Kasumi-1 (cell line): Measurements from ENCODE around the gene CNST.

ENCODE experiments used
- DNase-seq, 2 experiments: peaks; one replicate each; lab custom pipeline; 2025; lab: John Stamatoyannopoulos, UW

Gene CNST

GRCh38 chr1:246554201-246554600 is 12.1 kb upstream of the CNST start:
- DNase-seq: no peak

DNA sequence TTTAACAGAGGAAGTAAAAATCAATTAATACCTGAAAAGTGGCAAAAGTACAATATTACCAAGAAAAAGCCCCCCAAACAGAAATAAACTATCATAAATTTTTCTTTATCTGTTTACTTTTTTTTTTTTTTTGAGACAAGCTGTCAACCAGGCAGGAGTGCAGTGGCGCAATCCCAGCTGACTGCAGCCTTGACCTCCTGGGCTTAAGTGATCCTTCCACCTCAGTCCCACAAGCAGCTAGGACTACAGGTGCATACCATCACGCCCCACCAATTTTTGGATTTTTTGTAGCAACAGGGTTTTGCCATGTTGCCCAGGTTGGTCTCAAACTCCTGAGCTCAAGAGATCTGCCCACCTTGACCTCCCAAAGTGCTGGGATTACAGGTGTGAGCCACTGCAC is 8.2 kb upstream of the CNST start:
- DNase-seq: no peak

GRCh38 chr1:246559310-246559709 is 6.9 kb upstream of the CNST start:
- no peak for DNase-seq

DNA sequence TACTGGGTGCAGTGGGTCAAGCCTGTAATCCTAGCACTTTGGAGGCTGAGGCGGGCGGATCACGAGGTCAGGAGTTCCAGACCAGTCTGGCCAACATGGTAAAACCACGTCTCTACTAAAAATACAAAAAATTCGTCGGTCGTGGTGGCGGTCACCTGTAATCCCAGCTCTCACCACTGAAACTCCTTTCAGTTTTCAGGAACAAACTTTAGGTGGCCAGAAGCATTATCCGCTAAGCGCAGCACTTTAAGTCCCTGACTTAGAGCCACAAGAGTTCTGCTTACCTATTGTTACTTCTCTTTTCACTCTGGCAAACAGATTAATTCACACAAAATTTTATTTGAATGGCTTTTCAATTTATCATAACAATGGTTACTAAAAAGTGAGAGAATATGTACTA is 5.4 kb upstream of the CNST start:
- peak in 1 of 2 experiments; percentile 21 for DNase-seq

DNA sequence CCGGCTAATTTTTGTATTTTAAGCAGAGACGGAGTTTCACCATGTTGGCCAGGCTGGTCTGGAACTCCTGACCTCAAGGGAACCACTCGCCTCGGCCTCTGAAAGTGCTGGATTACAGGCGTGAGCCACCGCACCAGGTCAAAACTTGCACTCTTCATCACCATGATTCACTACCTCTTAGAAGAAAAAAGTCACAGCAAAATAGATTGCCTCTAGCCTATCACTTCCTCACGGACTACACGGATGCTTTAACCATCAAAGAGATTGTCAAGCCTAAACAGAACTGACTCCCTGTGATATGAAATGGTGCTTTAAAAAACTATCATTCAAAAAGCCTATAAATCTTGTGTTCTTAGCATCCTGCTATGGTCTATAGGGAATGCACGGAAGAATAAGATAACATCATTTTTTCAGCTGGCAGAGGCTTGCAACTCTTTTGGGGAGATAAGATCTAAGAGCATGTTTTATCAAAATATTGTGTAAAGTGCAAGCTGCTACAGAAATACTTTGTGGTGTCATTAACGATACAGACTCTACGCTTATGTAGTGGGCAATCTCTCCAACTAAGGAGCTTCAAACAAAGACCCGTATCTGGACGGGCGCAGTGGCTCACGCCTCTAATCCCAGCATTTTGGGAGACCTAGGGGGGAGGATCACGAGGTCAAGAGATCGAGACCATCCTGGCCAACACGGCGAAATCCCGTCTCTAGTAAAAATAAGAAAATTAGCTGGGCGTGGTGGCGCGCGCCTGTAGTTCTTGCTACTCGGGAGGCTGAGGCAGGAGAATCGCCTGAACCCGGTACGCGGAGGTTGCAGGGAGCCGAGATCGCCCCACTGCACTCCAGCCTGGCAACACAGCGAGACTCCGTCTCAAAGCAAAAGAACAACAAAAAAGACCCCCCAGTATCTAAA is 1.2 kb upstream of the CNST start:
- no peak for DNase-seq

- peak in 1 of 2 experiments; percentile 51 for DNase-seq
Measured at GRCh38 chr1:246565751-246566127, 517 bp upstream of the CNST start.

DNA sequence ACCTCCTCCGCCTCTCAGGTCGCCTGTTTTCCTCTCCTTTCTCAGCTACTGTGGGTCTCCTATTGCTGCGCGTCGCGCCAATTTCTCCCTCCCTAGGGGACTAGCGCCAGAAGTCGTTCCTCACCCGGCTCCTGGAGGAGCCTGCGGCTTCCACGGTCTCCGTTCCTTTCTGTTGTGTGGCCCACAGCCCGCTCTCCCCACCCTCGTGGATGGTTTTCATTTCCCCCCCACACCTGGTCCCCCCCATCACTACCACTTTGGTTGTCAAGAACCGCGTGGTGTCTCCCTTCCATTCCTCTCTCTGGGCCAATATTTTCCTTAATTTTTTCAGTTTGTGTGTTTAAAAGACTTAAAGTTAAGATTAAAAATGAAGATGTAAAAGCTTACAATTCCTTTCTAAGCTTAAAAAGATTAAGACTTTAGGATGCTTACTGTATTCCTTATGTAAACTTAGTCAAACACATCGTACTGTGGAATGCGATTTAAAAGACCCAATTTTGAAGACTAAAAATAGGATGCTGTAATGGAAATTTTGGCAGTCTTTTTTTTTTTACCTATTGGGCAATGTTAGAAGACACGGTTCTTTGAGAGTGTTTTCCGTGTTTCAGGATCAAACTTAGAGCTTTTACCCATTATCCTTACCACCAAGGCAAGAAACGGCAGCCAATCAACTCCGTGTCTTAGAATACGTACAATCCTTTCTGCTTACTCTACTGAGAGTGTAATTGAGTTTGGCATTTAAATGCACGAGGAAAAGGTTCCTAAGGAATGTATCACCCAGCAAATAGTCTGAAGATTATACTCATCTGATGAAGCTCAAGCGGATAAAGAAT is 773 bp downstream of the CNST start:
- DNase-seq: peak; percentile 62 to 63

DNA sequence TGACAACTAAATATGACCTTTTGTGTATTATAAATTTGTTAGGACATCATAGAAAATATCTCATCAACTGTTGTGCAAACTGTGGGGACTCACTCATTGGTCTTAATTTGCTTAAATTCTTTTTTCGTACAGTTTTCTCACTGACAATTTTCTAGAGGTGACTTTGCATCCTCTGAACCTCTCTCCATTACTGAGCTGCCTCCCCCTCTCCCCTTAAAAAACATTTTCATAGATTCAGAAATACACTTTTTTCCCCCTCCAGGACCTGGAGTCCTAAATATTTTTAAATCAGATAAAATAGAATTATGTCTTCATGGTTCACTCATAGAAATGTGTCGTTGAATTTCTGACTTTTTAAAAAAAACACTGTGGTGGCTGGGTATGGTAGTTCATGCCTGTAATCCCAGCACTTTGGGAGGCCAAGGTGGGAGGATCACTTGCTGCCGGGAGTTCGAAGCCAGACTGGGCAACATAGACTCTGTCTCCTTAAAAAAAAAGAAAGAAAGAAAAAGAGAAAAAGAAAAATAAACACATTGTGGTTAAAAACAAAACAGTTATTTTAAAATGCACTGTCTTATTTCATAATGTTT is 1.5 kb downstream of the CNST start:
- DNase-seq: no peak

DNA sequence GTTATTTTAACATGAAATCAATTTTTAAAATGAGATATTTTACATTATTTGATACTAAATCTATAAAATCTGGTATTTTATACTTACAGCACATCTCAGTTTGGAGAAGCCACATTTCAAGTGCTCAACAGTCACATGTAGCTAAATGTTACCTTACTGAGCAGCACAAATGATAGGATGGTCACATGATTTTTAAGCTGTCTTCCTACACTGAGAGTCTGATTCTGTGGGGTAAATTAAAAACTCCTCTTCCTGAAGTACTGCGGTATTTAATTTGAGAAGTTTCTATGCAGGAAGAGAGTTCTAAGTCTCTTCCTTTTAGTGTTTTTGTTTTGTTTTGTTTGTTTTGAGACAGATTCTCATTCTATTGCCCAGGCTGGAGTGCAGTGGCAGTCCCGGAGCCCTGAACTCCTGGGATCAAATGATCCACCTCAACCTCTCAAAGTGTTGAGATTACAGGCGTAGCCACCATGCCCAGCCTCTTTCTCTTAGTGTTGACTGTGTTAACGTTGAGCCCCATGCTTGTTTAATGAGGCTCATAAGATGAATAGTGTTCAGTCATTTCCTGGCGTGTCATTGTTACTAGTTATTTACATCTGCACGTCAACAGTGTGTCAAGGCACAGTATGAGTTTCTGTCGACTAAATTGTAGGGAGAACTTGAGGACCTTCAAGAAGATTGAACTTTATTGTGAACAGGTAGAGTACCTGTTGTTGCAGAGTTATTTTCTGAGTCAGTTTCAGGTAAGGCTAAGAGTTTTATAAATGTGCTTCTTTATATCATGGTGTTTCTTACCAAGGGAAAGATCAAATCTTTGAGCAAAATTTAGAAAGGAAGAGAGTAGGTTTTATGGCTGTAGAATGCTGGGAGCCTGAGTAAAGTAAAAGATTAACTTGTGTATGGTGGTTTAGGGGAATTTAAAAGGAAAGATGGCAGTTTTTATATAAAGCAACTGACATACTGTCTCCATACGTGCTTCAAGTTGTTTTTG is 3.3 kb downstream of the CNST start:
- DNase-seq: no peak

GRCh38 chr1:246571309-246571708 is 5.1 kb downstream of the CNST start:
- peak; percentile 71 to 75 for DNase-seq

GRCh38 chr1:246571953-246572352 is 5.7 kb downstream of the CNST start:
- no peak for DNase-seq

DNA sequence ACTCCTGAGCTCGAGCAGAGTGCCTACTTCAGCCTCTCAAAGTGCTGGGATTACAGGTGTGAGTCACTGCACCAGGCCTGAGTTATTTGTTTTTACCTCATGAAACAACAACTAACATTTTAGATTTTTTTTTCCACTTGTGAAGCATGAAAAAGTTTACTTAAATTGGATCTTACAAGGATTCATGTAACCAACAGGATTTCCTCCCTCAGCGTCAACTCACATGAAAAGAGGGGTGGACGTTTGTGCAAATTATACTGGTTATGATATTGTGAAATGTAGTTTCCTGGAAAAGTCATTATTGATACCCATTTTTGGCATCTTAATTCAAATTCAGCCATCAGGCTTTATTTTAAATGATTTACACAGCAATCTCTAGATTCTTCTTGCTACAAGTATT is 6.5 kb downstream of the CNST start:
- DNase-seq: peak; percentile 36 to 44

- peak; percentile 55 to 57 for DNase-seq
Measured at GRCh38 chr1:246573491-246573890, 7.2 kb downstream of the CNST start.

- no peak for DNase-seq
Measured at GRCh38 chr1:246576709-246577032, 10.4 kb downstream of the CNST start.

- DNase-seq: peak in 1 of 2 experiments; percentile 20
Measured at GRCh38 chr1:246577082-246577719, 10.9 kb downstream of the CNST start.

DNA sequence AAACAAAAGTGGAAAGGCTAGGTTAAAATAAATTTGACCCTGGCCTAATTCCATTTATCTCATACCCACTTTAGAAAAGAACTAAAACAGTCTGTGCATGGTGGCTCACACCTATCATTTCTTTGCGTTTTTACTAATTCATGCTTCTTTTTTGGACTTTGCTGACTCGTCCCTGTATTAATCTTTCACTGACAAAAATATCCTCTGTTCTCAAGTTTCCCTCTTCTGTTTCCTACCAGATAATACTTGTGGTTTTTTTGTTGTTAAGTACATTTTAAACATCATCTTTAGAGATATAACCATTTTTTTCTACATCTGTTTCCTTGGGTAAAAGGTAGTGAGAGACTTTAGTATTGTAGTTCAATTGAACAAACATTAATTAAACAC is 11.5 kb downstream of the CNST start:
- DNase-seq: peak; percentile 72 to 73

DNA sequence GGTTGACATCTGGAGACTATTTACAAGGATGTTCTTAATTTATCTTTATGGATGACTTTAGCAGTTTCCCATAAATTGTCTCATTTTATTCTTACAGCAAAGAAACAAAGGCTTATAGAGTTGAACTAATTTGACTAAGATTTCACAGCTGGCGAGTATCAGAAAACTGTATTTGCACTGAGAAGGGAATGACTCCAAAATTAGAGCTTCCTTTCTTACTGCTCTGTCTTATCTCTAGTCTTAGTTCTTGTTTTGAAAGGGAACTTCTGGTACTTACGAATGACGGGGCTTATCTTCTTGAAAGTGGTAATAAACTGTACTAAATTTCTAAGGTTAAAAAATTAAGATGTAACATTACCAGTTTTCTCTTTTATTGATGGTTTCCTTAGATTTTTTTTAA is 13.6 kb downstream of the CNST start:
- peak; percentile 73 to 76 for DNase-seq

DNA sequence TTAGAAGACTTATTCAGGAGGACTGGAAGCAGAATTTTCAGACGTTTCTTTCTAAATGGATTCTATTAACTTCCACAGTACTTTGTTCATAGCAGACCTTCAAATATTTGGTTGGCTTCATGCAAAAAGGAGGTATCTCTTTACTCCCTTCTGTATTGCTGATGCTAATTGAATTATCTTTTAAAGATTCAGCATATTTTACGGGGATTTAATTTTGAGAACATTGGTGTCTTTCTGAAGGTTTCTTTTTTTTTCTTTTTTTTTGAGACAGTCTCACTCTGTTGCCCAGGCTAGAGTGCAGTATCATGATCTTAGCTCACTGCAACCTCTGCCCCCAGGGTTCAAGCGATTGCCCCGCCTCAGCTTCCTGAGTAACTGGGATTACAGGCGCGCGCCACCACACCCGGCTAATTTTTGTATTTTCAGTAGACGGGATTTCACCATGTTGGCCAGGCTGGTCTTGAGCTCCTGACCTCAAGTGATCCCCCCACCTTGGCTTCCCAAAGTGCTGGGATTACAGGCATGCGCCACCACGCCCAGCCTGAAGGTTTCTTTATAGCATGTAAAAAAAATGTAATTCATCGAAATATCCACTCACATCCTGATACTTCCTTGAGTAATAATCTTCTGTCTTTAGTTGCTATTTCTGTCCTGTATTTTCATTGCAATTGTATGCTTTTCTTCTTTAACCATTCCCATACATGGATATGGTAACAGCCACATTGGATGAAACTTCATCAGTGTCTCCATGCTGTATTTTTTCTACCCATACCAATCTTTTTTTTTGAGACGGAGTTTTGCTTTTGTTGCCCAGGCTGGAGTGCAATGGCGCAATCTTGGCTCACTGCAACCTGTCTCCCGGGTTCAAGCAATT is 14.5 kb downstream of the CNST start:
- DNase-seq: no peak

- no peak for DNase-seq
Measured at GRCh38 chr1:246582301-246583055, 16.2 kb downstream of the CNST start.
